B cell (primary cell): ENCODE measurements around the gene JAK3.
A peak's percentile ranks its signal among the peaks of the same experiment; 100 is the strongest.

Experiments used
- CTCF ChIP-seq: fragments of 200-600 bp; IDR thresholded peaks from one replicate; pipeline ENCODE4 v1.8.0; 2022; ENCODE audit warnings: antibody characterized with exemption, mild to moderate bottlenecking
- EZH2 ChIP-seq: IDR thresholded peaks from 2 replicates; pipeline ENCODE4 v1.6.1; 2012; ENCODE audit warnings: borderline replicate concordance, low read depth, mild to moderate bottlenecking, moderate library complexity, low read length; ENCODE audit not compliant: insufficient read depth, poor library complexity, severe bottlenecking

DNA sequence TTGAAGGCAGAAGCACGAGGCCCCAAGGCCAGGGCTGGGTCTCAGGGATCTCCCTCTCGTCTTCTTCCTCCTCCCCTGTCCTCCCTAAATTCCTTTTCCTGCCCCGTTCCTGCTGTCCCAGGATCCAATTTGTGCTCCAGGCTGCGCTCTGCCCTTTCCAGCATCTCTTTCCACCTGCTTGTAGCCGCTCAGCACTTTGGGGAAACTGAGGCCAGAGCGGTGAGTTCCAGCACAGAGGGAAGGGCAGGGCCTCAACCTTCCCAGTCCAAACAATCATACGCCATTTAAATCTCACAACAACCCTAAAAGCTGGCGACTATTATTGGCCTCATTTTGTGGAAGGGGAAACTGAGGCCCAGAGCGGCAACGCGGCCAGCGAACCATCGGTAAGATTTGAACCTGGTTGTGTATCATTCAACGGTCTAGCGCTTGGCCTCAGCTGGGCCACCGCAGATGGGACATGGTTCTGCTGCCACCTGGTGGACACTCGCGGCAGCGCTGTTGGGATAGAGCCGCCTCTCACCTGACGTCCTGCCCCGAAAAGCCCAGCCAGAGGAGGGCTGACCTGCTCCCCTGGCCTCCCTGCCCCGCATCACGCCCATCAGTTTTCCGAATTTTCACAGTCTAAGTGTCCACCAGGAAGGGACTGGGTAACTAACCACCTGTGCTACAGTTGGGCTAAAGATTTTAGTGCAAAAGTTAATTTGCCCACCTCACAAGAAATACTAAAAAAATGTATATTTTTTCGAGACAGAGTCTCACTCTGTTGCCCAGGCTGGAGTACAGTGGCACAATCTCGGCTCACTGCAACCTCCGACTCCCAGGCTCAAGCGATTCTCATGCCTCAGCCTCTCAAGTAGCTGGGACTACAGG, 7.7 kb upstream of the JAK3 start:
- TF ChIP-seq CTCF (peak; percentile 96), EZH2 (no peak)
